LNCAP (cell line): ENCODE data around the gene LRRC63.
A peak's percentile ranks its signal among the peaks of the same experiment; 100 is the strongest.

Experiments used
- TF ChIP-seq, protein P1 (sequence below): fragments of 450-650 bp; IDR thresholded peaks from 2 replicates; pipeline ENCODE4 v1.5.1; 2017; ENCODE audit warnings: mild to moderate bottlenecking

The LRRC63 gene

DNA sequence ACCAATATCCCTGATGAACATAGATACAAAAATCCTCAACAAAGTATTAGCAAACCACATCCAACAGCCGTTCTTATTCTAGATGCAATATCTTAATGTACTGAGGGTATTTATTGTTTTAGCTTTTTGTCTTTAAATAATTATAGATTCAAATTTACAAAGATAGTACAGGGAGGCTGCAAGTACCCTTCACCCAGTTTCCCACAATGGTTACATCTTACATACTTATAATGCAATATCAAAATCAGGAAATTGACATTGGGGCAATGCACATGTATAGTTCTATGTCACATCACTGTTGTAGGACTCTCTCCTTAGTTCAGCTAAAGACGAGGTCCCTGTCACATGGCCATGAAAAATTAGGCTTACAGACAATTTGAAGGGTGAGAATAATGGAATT is 99.5 kb downstream of the LRRC63 start:
- TF ChIP-seq, protein P1, sequence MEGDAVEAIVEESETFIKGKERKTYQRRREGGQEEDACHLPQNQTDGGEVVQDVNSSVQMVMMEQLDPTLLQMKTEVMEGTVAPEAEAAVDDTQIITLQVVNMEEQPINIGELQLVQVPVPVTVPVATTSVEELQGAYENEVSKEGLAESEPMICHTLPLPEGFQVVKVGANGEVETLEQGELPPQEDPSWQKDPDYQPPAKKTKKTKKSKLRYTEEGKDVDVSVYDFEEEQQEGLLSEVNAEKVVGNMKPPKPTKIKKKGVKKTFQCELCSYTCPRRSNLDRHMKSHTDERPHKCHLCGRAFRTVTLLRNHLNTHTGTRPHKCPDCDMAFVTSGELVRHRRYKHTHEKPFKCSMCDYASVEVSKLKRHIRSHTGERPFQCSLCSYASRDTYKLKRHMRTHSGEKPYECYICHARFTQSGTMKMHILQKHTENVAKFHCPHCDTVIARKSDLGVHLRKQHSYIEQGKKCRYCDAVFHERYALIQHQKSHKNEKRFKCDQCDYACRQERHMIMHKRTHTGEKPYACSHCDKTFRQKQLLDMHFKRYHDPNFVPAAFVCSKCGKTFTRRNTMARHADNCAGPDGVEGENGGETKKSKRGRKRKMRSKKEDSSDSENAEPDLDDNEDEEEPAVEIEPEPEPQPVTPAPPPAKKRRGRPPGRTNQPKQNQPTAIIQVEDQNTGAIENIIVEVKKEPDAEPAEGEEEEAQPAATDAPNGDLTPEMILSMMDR: no peak

DNA sequence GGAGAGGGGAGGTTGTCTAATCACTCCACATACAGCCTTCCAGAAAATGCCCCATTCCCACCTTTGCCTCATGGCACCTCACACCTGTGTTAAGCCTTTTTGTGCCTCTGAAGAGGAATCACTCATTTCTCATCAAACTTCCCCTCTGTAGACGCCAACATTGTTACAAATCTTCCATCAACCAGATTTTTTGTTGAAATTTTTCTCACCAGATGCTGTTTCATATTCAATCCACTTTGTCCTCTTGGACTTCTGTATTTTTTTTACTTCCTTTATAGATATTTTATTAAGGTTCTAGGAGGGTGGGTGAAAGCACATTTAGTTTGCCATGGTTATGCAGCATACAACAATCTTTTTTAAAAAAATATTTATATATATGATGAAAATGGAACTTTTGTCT is 101.3 kb downstream of the LRRC63 start:
- TF ChIP-seq, protein P1: no peak

DNA sequence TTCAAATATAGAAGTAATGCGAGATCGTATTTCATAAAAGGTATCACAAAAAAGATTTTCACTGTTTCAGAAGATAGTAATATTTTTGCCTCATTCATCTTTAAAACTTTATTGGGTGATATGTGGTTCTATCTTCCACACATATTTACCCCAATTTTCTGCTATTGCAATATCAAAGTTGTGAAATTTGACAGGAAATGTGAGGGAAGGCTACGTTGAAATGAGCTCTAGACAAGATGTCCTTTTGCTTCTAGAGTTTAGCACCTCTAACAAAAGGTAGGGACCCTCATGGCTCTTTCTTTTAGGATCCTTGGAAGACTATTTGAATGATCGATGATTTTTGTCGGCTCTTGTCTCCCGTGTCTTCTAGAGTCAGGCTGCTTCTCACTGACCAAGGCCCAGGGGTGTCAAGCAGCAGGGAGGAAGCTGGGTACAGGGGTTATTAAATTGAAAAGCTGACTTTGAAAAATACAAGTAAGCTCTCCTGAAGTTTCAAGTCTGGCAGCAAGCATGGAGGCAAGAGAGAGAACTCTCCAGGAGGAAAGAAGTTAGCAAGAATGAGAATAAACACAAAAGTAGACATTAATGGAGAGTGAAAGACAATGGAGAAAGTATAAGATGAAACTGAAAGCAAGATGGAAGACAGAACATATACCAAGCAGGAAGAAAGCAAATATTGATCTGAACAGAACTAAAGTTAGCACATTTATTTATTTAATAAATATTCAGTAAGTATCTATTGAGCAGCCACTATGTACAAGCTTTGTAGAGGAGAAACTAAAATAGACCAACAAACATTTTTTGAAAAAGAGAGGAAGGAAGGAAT is 101.9 kb downstream of the LRRC63 start:
- TF ChIP-seq, protein P1: no peak

DNA sequence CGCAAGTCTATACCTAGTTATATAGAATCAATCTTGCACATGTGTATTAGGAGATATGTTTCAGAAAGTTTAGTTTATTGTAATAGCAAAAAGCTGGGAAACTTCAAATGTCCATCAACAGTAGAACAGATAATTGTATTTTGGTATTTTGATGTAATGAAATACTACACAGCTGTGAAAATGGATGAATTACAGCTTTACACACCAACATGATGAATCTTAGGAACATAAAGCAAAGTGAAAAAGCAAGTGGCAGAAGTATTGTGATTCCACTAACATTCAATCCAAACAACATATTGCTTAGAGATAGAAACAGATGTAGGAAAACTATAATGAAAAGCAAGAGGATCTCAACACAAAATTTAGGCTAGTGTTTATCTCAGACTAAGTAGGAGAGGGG is 102.9 kb downstream of the LRRC63 start:
- TF ChIP-seq, protein P1: no peak

DNA sequence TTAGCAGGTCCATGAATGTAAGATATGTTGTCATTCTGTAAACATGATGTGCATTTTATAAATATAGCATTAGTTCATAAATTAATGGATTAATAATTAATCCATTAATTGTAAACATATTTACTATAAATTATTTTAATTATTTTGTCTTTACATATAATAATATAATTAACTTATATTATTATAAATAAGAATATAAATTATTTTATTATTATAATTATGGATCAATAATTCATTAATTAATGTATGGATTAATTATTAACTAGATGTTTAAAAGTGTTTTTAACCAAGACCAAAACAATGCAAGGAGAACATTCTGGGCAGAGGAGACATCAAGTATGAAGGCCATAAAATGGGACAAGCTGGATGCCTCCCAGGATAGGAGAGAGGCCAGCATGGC is 103.3 kb downstream of the LRRC63 start:
- TF ChIP-seq, protein P1: no peak

DNA sequence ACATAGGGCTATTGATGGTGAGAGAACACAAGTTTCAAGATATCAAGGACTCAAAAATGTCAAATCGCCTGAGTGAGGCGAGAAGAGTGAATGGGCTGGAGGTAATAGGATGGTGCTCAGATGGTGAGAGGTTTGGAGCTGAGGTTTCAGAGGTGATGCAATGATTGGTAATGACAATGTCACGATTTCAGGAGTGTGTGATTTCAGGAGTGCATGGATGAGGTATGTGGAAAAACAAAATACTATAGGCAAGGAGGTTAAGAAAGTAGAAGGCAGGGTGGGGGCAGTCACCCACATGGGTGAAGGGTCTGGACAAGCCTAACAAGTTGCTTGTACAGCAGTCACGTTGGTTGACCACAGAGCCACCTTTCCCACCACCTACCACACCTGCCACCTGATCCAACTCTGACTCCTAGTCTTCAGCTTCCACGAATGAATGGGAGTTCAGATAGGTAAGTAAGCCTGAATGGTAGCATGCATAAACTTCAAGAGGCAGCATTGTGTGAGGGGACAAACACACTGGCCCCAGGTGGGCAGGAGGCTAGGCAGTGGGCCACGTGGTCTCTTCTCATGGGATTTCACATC is 103.9 kb downstream of the LRRC63 start:
- TF ChIP-seq, protein P1: no peak

DNA sequence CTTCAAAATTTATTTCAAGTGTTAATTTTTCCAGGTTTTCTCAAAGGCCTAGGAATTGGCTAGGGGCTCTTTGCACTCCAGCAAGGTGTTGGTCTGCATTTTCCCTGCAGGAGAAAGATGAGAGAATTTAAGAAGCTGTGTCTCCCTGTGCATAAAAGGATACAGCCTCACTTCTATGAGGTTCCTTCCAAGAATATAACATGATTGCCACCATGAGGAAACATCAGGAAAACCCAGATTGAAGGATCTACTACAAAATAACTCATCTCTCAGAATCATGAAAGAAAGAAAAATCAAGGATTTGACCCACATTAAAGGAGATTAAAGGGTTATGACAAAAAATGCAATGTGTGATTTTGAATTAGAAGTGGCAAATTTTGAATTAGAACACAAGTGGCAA is 105.4 kb downstream of the LRRC63 start:
- TF ChIP-seq, protein P1: peak; percentile 40; the same call in 1 of the 2 replicates
